Duodenal mucosa (tissue), 2 donors: ENCODE data around the gene MAOB.
A peak's percentile ranks its signal among the peaks of the same experiment; 100 is the strongest.

Source experiments
- H3K27ac ChIP-seq: one replicate; pipeline ENCODE4 v1.7.0; 2013; ENCODE audit warnings: low read depth, low read length
- H3K27me3 ChIP-seq, 2 donors: one replicate each; pipeline ENCODE4 v1.7.0; 2013; ENCODE audit warnings: low read length in 2 of 2, control low read depth in 1 of 2; ENCODE audit not compliant: insufficient read depth in 2 of 2, control insufficient read depth in 1 of 2
- H3K36me3 ChIP-seq, 2 donors: one replicate each; pipeline ENCODE4 v1.7.0; 2013; ENCODE audit warnings: low read length in 2 of 2, control low read depth in 1 of 2; ENCODE audit not compliant: insufficient read depth in 2 of 2, control insufficient read depth in 1 of 2
- H3K4me1 ChIP-seq, 2 donors: one replicate each; pipeline ENCODE4 v1.7.0; 2013; ENCODE audit warnings: low read length in 2 of 2, control low read depth in 1 of 2; ENCODE audit not compliant: insufficient read depth in 2 of 2, control insufficient read depth in 1 of 2
- H3K4me3 ChIP-seq, 2 donors: one replicate each; pipeline ENCODE4 v1.7.0; 2013; ENCODE audit warnings: low read length in 2 of 2, low read depth in 1 of 2
- H3K9ac ChIP-seq, 2 donors: one replicate each; pipeline ENCODE4 v1.7.0; 2013; ENCODE audit warnings: low read length in 2 of 2, low read depth in 1 of 2
- H3K9me3 ChIP-seq, 2 donors: one replicate each; pipeline ENCODE4 v1.7.0; 2013; ENCODE audit warnings: low read length in 2 of 2, control low read depth in 1 of 2; ENCODE audit not compliant: control insufficient read depth in 1 of 2

Gene MAOB

GRCh38 chrX:43785930-43786591 is 96.2 kb downstream of the MAOB start:
- Histone ChIP-seq H3K4me1 (peaks cover 6 to 7% of the 10 kb centered on the region in 2 donors), H3K4me3 (no peak overlapping the region), H3K27me3 (no peaks in the 10 kb centered on the region), H3K9me3 (no peaks in the 10 kb centered on the region), H3K27ac (no peak overlapping the region), H3K36me3 (peaks cover 0 to 5% of the 10 kb centered on the region in 2 donors), H3K9ac (no peak overlapping the region)

GRCh38 chrX:43758044-43758443 is 124.2 kb downstream of the MAOB start:
- Histone ChIP-seq H3K27ac (no peak overlapping the region), H3K4me1 (no peaks in the 10 kb centered on the region), H3K27me3 (no peaks in the 10 kb centered on the region), H3K9ac (no peak overlapping the region), H3K36me3 (no peaks in the 10 kb centered on the region), H3K9me3 (no peaks in the 10 kb centered on the region), H3K4me3 (no peak overlapping the region)

- Histone ChIP-seq H3K36me3 (no peaks in the 10 kb centered on the region), H3K27ac (no peak overlapping the region), H3K4me1 (no peaks in the 10 kb centered on the region), H3K9ac (no peak overlapping the region), H3K27me3 (no peaks in the 10 kb centered on the region), H3K9me3 (no peaks in the 10 kb centered on the region), H3K4me3 (no peak overlapping the region)
Observed at GRCh38 chrX:43756076-43756475, 126.2 kb downstream of the MAOB start.

- no peak overlapping the region for H3K9ac ChIP-seq
- no peak overlapping the region for H3K27ac ChIP-seq
- no peak overlapping the region for H3K4me3 ChIP-seq
Observed at GRCh38 chrX:43753637-43754036, 128.6 kb downstream of the MAOB start.

GRCh38 chrX:43750248-43750676 is 132.0 kb downstream of the MAOB start:
- Histone ChIP-seq H3K9me3 (no peaks in the 10 kb centered on the region), H3K27ac (no peak overlapping the region), H3K27me3 (no peaks in the 10 kb centered on the region), H3K9ac (no peak overlapping the region), H3K4me1 (peaks cover 26 to 34% of the 10 kb centered on the region in 2 donors), H3K36me3 (peaks cover 0 to 7% of the 10 kb centered on the region in 2 donors), H3K4me3 (no peak overlapping the region)

More at GRCh38 chrX:43753637-43754036, 128.6 kb downstream of the MAOB start:
- Histone ChIP-seq H3K36me3 (no peaks in the 10 kb centered on the region), H3K9me3 (no peaks in the 10 kb centered on the region), H3K27me3 (no peaks in the 10 kb centered on the region), H3K4me1 (peaks cover 12 to 15% of the 10 kb centered on the region in 2 donors)

- H3K27ac ChIP-seq: no peak overlapping the region
- H3K27me3 ChIP-seq: no peaks in the 10 kb centered on the region
Observed at GRCh38 chrX:43747476-43747875, 134.8 kb downstream of the MAOB start.

GRCh38 chrX:43745938-43746721 is 136.1 kb downstream of the MAOB start:
- Histone ChIP-seq H3K9ac (no peak overlapping the region), H3K27ac (peak overlapping the region; percentile 51), H3K4me1 (peaks cover 43 to 62% of the 10 kb centered on the region in 2 donors)

More at GRCh38 chrX:43747476-43747875, 134.8 kb downstream of the MAOB start:
- peaks cover 36 to 55% of the 10 kb centered on the region in 2 donors for H3K4me1 ChIP-seq
- no peak overlapping the region for H3K4me3 ChIP-seq
- peaks cover 10 to 25% of the 10 kb centered on the region in 2 donors for H3K36me3 ChIP-seq
- H3K9me3 ChIP-seq: no peaks in the 10 kb centered on the region
- H3K9ac ChIP-seq: no peak overlapping the region

GRCh38 chrX:43744284-43744683 is 138.0 kb downstream of the MAOB start:
- Histone ChIP-seq H3K27ac (no peak overlapping the region), H3K9me3 (no peaks in the 10 kb centered on the region), H3K4me3 (no peak overlapping the region), H3K9ac (no peak overlapping the region), H3K27me3 (no peaks in the 10 kb centered on the region), H3K36me3 (peaks cover 22 to 36% of the 10 kb centered on the region in 2 donors), H3K4me1 (peaks cover 34 to 52% of the 10 kb centered on the region in 2 donors)

More at GRCh38 chrX:43745938-43746721, 136.1 kb downstream of the MAOB start:
- Histone ChIP-seq H3K36me3 (peaks cover 18 to 36% of the 10 kb centered on the region in 2 donors), H3K9me3 (no peaks in the 10 kb centered on the region), H3K4me3 (no peak overlapping the region), H3K27me3 (no peaks in the 10 kb centered on the region)

- Histone ChIP-seq H3K27me3 (no peaks in the 10 kb centered on the region), H3K27ac (no peak overlapping the region)
Observed at GRCh38 chrX:43743100-43743822, 139.0 kb downstream of the MAOB start.

More at GRCh38 chrX:43743100-43743822, 139.0 kb downstream of the MAOB start:
- Histone ChIP-seq H3K4me1 (peaks cover 31 to 47% of the 10 kb centered on the region in 2 donors), H3K36me3 (peaks cover 22 to 40% of the 10 kb centered on the region in 2 donors), H3K9ac (no peak overlapping the region), H3K9me3 (no peaks in the 10 kb centered on the region), H3K4me3 (no peak overlapping the region)
